ENCODE measurements around the gene SELENOI. TPM values are rescaled to one million over a fixed set of nuclear protein-coding genes. Genes with fewer than 3 reads are reported as not detected.

Gene SELENOI
- total RNA-seq, 2 donors from 2014 or later, result 14.4 to 15.6 TPM

DNA sequence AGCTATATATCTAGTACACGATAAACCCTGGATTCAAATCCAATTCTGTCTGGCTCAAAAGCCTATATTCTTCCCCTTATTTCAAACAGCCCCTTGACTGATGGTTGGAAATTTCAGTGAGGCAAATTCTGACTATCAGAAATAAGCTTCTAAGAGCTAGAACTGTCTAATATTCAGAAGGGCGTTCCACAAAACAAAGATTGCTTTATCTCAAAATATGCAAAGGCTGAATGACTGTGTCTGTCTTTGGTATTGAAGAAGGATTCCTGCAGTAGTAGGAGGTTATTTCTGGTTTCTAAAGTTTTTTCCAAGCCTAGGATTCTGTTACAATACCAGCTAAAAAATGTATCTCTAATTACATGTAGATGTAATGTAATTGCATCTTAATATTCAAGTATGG, 86.9 kb downstream of the SELENOI start:
- Histone ChIP-seq H3K9me3 (no peaks in the 10 kb centered on the region), H3K36me3 (no peaks in the 10 kb centered on the region), H3K27ac (no peak overlapping the region), H3K27me3 (replicated peaks; ENCODE audit: insufficient read depth) (no peaks in the 10 kb centered on the region), H3K4me3 (no peak overlapping the region), H3K4me1 (replicated peaks) (no peaks in the 10 kb centered on the region)
- no peak for TF ChIP-seq POLR2A (IDR thresholded peaks at IDR 0.05)
- TF ChIP-seq, protein P1, sequence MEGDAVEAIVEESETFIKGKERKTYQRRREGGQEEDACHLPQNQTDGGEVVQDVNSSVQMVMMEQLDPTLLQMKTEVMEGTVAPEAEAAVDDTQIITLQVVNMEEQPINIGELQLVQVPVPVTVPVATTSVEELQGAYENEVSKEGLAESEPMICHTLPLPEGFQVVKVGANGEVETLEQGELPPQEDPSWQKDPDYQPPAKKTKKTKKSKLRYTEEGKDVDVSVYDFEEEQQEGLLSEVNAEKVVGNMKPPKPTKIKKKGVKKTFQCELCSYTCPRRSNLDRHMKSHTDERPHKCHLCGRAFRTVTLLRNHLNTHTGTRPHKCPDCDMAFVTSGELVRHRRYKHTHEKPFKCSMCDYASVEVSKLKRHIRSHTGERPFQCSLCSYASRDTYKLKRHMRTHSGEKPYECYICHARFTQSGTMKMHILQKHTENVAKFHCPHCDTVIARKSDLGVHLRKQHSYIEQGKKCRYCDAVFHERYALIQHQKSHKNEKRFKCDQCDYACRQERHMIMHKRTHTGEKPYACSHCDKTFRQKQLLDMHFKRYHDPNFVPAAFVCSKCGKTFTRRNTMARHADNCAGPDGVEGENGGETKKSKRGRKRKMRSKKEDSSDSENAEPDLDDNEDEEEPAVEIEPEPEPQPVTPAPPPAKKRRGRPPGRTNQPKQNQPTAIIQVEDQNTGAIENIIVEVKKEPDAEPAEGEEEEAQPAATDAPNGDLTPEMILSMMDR (IDR thresholded peaks at IDR 0.05), result no peak
- TF ChIP-seq POLR2AphosphoS5 (IDR thresholded peaks at IDR 0.05), result no peak
- intact Hi-C loops (cut with DNase I), result no loop called here
- no peak for DNase-seq (ENCODE audit: low spot score)
- WGBS, result 35% methylated on average over 2 of the region's 2 CpGs

DNA sequence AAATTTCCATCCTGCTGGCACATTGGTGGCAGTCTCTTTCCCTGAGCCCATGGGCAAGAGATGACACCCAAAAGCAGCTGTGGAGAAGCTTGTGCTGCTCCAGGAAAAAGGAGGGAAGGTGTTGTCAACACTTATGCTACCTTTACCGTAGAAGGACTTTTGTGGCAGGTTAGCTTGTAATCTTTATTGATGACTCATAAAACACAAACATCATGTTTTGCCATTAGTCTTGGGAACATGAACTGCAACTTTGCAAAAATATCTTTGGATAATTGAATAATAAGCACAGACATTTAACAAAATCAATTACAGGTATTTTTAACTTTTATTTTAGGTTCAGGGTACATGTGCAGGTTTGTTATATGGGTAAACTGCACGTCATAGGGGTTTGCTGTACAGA, 89.2 kb downstream of the SELENOI start:
- Histone ChIP-seq H3K36me3 (no peaks in the 10 kb centered on the region), H3K9me3 (no peaks in the 10 kb centered on the region), H3K27ac (no peak overlapping the region), H3K4me1 (replicated peaks) (no peaks in the 10 kb centered on the region), H3K27me3 (replicated peaks; ENCODE audit: insufficient read depth) (no peaks in the 10 kb centered on the region), H3K4me3 (no peak overlapping the region)
- WGBS, result 70% methylated on average over 2 of the region's 2 CpGs
- intact Hi-C loops (cut with DNase I), result no loop called here
- DNase-seq (ENCODE audit: low spot score), result no peak
- TF ChIP-seq POLR2A (IDR thresholded peaks at IDR 0.05), result no peak
- no peak for TF ChIP-seq POLR2AphosphoS5 (IDR thresholded peaks at IDR 0.05)
- TF ChIP-seq, protein P1 (IDR thresholded peaks at IDR 0.05), result no peak

DNA sequence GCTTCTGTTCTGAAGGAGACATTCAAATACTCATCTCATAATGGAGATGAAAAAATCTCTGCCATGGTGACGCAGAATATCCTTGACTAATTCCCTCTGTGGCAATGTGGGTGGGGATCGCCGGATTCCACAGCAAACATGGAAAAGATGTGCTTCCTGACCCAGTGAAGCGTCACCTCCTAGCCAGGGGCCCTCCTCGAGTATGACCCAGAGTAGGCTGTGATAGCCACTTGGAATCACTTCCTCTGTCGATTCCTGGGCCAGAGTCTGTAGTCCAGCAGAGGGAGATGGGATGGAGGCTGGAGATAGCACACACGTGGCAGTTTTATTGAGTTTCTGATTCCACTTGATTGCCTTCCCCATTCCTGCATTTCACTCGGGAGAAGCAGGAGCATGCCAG, 92.6 kb downstream of the SELENOI start:
- H3K27me3 ChIP-seq (replicated peaks; ENCODE audit: insufficient read depth), result no peaks in the 10 kb centered on the region
- intact Hi-C loops (cut with DNase I), result no loop called here
- no peaks in the 10 kb centered on the region for H3K36me3 ChIP-seq
- WGBS, result 51% methylated on average over 8 of the region's 8 CpGs
- H3K4me1 ChIP-seq (replicated peaks), result no peaks in the 10 kb centered on the region
- no peak overlapping the region for H3K4me3 ChIP-seq
- no peak overlapping the region for H3K27ac ChIP-seq
- no peak for TF ChIP-seq POLR2A (IDR thresholded peaks at IDR 0.05)
- TF ChIP-seq, protein P1 (IDR thresholded peaks at IDR 0.05), result no peak
- TF ChIP-seq POLR2AphosphoS5 (IDR thresholded peaks at IDR 0.05), result no peak
- DNase-seq (ENCODE audit: low spot score), result no peak
- H3K9me3 ChIP-seq, result no peaks in the 10 kb centered on the region

DNA sequence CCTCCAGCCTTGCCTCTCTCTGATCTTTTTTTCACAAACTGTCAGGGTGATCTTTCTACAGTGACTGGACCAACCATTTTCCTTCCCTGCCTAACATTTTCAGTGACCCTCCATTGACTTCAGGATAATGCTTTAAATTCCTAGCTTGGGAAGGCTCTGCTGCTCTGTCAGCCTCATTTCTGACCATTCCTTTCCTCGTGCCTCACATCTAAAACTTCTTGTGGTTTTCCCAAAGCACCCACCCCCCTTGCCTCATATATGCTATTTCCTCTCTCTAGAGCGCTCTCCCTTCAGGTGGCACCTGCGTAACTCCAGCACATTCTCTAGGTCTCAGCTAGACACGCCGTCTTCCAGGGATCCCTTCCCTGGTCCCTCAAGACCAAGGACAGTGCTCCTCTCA, 93.0 kb downstream of the SELENOI start:
- Histone ChIP-seq H3K4me3 (no peak overlapping the region), H3K36me3 (no peaks in the 10 kb centered on the region), H3K4me1 (replicated peaks) (no peaks in the 10 kb centered on the region), H3K27me3 (replicated peaks; ENCODE audit: insufficient read depth) (no peaks in the 10 kb centered on the region), H3K27ac (no peak overlapping the region), H3K9me3 (no peaks in the 10 kb centered on the region)
- intact Hi-C loops (cut with DNase I), result no loop called here
- TF ChIP-seq, protein P1 (IDR thresholded peaks at IDR 0.05), result no peak
- TF ChIP-seq POLR2A (IDR thresholded peaks at IDR 0.05) (no peak), POLR2AphosphoS5 (IDR thresholded peaks at IDR 0.05) (no peak)
- no peak for DNase-seq (ENCODE audit: low spot score)
- 73% methylated on average over 5 of the region's 5 CpGs for WGBS

DNA sequence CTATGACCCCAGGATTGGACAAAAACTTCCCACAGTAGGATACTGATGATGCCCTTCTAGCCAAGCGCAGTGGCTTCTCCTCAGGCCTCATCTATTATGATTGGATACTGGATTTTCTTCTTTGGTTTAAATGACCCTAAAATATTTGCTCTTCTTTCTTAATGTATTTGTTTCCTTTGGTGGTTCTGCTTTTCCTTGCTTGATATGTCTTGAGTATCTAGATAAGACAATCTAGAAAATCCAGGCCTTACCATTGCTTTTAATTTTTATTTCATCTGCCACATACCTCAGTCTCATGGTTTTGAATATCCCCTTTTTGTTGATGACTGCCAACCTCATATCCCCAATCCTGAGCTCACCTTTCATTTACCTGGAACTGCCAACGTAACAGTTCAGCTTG, 96.4 kb downstream of the SELENOI start:
- H3K27me3 ChIP-seq (replicated peaks; ENCODE audit: insufficient read depth), result no peaks in the 10 kb centered on the region
- H3K4me3 ChIP-seq, result no peak overlapping the region
- H3K4me1 ChIP-seq (replicated peaks), result no peaks in the 10 kb centered on the region
- no peaks in the 10 kb centered on the region for H3K9me3 ChIP-seq
- DNase-seq (ENCODE audit: low spot score), result no peak
- H3K27ac ChIP-seq, result no peak overlapping the region
- intact Hi-C loops (cut with DNase I), result no loop called here
- TF ChIP-seq, protein P1 (IDR thresholded peaks at IDR 0.05), result no peak
- no peak for TF ChIP-seq POLR2AphosphoS5 (IDR thresholded peaks at IDR 0.05)
- no peak for TF ChIP-seq POLR2A (IDR thresholded peaks at IDR 0.05)
- H3K36me3 ChIP-seq, result no peaks in the 10 kb centered on the region
- 96% methylated on average over 2 of the region's 2 CpGs for WGBS

Measured in prostate gland (tissue), 2 donors.